Mesothelial cell of epicardium (in vitro differentiated cells): Measurements from ENCODE around the gene GSTA4. TPM values are rescaled to one million over a fixed set of nuclear protein-coding genes. Genes with fewer than 3 reads are reported as not detected.

Experiments used
- DNase-seq, 2 experiments: peaks; one replicate each; pipeline ENCODE4 v3.0.0; 2021; ENCODE audit warnings: low spot score in 2 of 2; ENCODE audit not compliant: unreplicated experiment in 2 of 2
- H3K27ac Mint-ChIP-seq: 2 replicates; pipeline ENCODE4 v1.8.0; 2021; ENCODE audit warnings: mixed read lengths
- H3K27me3 Mint-ChIP-seq: 2 replicates; pipeline ENCODE4 v1.8.0; 2021; ENCODE audit warnings: low read depth, mixed read lengths
- H3K36me3 Mint-ChIP-seq: 2 replicates; pipeline ENCODE4 v1.8.0; 2021; ENCODE audit warnings: mixed read lengths
- H3K4me1 Mint-ChIP-seq: 2 replicates; pipeline ENCODE4 v1.8.0; 2021; ENCODE audit warnings: mixed read lengths
- H3K4me3 Mint-ChIP-seq: 2 replicates; pipeline ENCODE4 v1.8.0; 2021; ENCODE audit warnings: mild to moderate bottlenecking, moderate library complexity, mixed read lengths
- H3K9me3 Mint-ChIP-seq: 2 replicates; pipeline ENCODE4 v1.8.0; 2021; ENCODE audit warnings: mixed read lengths
- CTCF ChIP-seq: fragments of 200-600 bp; sonication (generic); IDR thresholded peaks from one replicate; pipeline ENCODE4 v1.5.0; 2021; ENCODE audit warnings: antibody characterized with exemption; ENCODE audit not compliant: unreplicated experiment
- total RNA-seq: library from RNA; stranded (reverse); gene quantifications from 3 replicates; pipeline ENCODE4 v1.2.1, GENCODE V29; 2021

Gene GSTA4
- total RNA-seq, 1 donor from 2014 or later, result 66.2 TPM

GRCh38 chr6:52975580-52975979, 19.5 kb downstream of the GSTA4 start:
- peaks cover 4% of the 10 kb centered on the region for H3K36me3 Mint-ChIP-seq
- H3K9me3 Mint-ChIP-seq, result peaks cover 4% of the 10 kb centered on the region
- TF ChIP-seq CTCF, result no peak
- H3K27ac Mint-ChIP-seq, result no peak overlapping the region
- no peaks in the 10 kb centered on the region for H3K27me3 Mint-ChIP-seq
- H3K4me1 Mint-ChIP-seq, result peaks cover 25% of the 10 kb centered on the region
- H3K4me3 Mint-ChIP-seq, result no peak overlapping the region
- no peak for DNase-seq

GRCh38 chr6:52972989-52973388, 22.1 kb downstream of the GSTA4 start:
- H3K36me3 Mint-ChIP-seq, result peaks cover 2% of the 10 kb centered on the region
- TF ChIP-seq CTCF, result no peak
- peaks cover 15% of the 10 kb centered on the region for H3K4me1 Mint-ChIP-seq
- no peak for DNase-seq
- H3K9me3 Mint-ChIP-seq, result peaks cover 4% of the 10 kb centered on the region
- no peak overlapping the region for H3K4me3 Mint-ChIP-seq
- no peaks in the 10 kb centered on the region for H3K27me3 Mint-ChIP-seq
- no peak overlapping the region for H3K27ac Mint-ChIP-seq

- no peak overlapping the region for H3K4me3 Mint-ChIP-seq
- no peaks in the 10 kb centered on the region for H3K4me1 Mint-ChIP-seq
- H3K9me3 Mint-ChIP-seq, result peaks cover 4% of the 10 kb centered on the region
- H3K27me3 Mint-ChIP-seq, result no peaks in the 10 kb centered on the region
- no peak overlapping the region for H3K27ac Mint-ChIP-seq
- DNase-seq, result no peak
- H3K36me3 Mint-ChIP-seq, result no peaks in the 10 kb centered on the region
- no peak for TF ChIP-seq CTCF
These were observed 25.7 kb downstream of the GSTA4 start for GRCh38 chr6:52969359-52969758.

GRCh38 chr6:52966101-52966500, 29.0 kb downstream of the GSTA4 start:
- no peak overlapping the region for H3K4me3 Mint-ChIP-seq
- H3K4me1 Mint-ChIP-seq, result peaks cover under 1% of the 10 kb centered on the region
- TF ChIP-seq CTCF, result no peak
- DNase-seq, result no peak
- H3K36me3 Mint-ChIP-seq, result no peaks in the 10 kb centered on the region
- no peak overlapping the region for H3K27ac Mint-ChIP-seq
- H3K9me3 Mint-ChIP-seq, result no peaks in the 10 kb centered on the region
- H3K27me3 Mint-ChIP-seq, result peaks cover under 1% of the 10 kb centered on the region

- TF ChIP-seq CTCF, result no peak
- H3K4me1 Mint-ChIP-seq, result peaks cover 3% of the 10 kb centered on the region
- no peak overlapping the region for H3K4me3 Mint-ChIP-seq
- DNase-seq, result no peak
- peaks cover 2% of the 10 kb centered on the region for H3K27me3 Mint-ChIP-seq
- H3K27ac Mint-ChIP-seq, result no peak overlapping the region
- no peaks in the 10 kb centered on the region for H3K9me3 Mint-ChIP-seq
- no peaks in the 10 kb centered on the region for H3K36me3 Mint-ChIP-seq
These were observed 29.7 kb downstream of the GSTA4 start for GRCh38 chr6:52965380-52965779.

- H3K27ac Mint-ChIP-seq, result no peak overlapping the region
- DNase-seq, result no peak
- peaks cover 2% of the 10 kb centered on the region for H3K27me3 Mint-ChIP-seq
- no peaks in the 10 kb centered on the region for H3K9me3 Mint-ChIP-seq
- no peak overlapping the region for H3K4me3 Mint-ChIP-seq
- peaks cover 3% of the 10 kb centered on the region for H3K4me1 Mint-ChIP-seq
- TF ChIP-seq CTCF, result no peak
- H3K36me3 Mint-ChIP-seq, result no peaks in the 10 kb centered on the region
These were observed 30.8 kb downstream of the GSTA4 start for GRCh38 chr6:52964318-52964717.
